BJ (cell line): ENCODE measurements around the gene NHP2. TPM values are rescaled to one million over a fixed set of nuclear protein-coding genes. Genes with fewer than 3 reads are reported as not detected.
A peak's percentile ranks its signal among the peaks of the same experiment; 100 is the strongest.

Experiments used
- CTCF ChIA-PET: fragments of 350-600 bp; formaldehyde crosslinking; extraction: SDS; loops from one replicate; lab custom pipeline; 2021; ENCODE audit warnings: antibody characterized with exemption, inconsistent platforms; lab: Yijun Ruan, JAX
- POLR2A ChIA-PET: fragments of 300-600 bp; sonication (Branson Sonifier 250); formaldehyde crosslinking; extraction: SDS; loops from one replicate; lab custom pipeline; 2021; ENCODE audit warnings: antibody characterized with exemption; lab: Charles Lee
- DNase-seq: peaks from one replicate; pipeline ENCODE4 v3.0.0-alpha.2; 2011; ENCODE audit warnings: low read depth
- H3K27me3 ChIP-seq: 2 replicates; pipeline ENCODE4 v1.6.0; 2011; ENCODE audit warnings: low read length; ENCODE audit not compliant: control insufficient read depth, insufficient read depth
- H3K36me3 ChIP-seq: 2 replicates; pipeline ENCODE4 v1.5.1; 2011; ENCODE audit warnings: low read length; ENCODE audit not compliant: control insufficient read depth, insufficient read depth
- H3K4me3 ChIP-seq: 2 replicates; pipeline ENCODE4 v1.5.1; 2011; ENCODE audit warnings: low read depth, mild to moderate bottlenecking, control low read depth, low read length
- CTCF ChIP-seq: IDR thresholded peaks from 2 replicates; pipeline ENCODE4 v1.5.1; 2011; ENCODE audit warnings: low read depth, mild to moderate bottlenecking, control low read depth, inconsistent platforms, low read length, moderate library complexity; ENCODE audit not compliant: insufficient read depth
- polyA minus RNA-seq: library from RNA; depleted of rRNA, polyadenylated mRNA; stranded (reverse); fragments of >200 nt; gene quantifications from 2 replicates; pipeline ENCODE4 v1.2.3, GENCODE V29; 2011; rRNA and poly(A)+ RNA removed
- polyA plus RNA-seq: library from polyadenylated mRNA; depleted of rRNA; stranded (reverse); fragments of >200 nt; gene quantifications from 2 replicates; pipeline ENCODE4 v1.2.3, GENCODE V29; 2011; rRNA removed

The NHP2 gene
- 101 and 131 TPM in 2 replicates for polyA plus RNA-seq
- 28.0 and 35.3 TPM in 2 replicates for polyA minus RNA-seq

- Histone ChIP-seq H3K4me3 (peak within 1 kb of the TSS; percentile 85), H3K36me3 (peaks cover 9% of the 10 kb centered on the region), H3K27me3 (no peaks in the 10 kb centered on the region)
- no peak for TF ChIP-seq CTCF
- CTCF ChIA-PET: interaction anchor here (0.7 to 11.4 kb wide), 5 partner anchors 9 to 78 kb away, joined by 3 to 80 read pairs (median 4); no protein-coding TSS in a partner anchor
- peak; percentile 89 for DNase-seq
- POLR2A ChIA-PET: interaction anchor here (0.5 to 0.9 kb wide), 3 partner anchors 16 to 614 kb away, joined by 3 to 13 read pairs (median 3); partner anchors contain the start of gene HNRNPAB
Measured at GRCh38 chr5:178153530-178154340, at the start of gene NHP2. Gene NHP2, minus strand, starts transcription at chr5:178153885. Its CDS starts 68 bp downstream, at chr5:178153817.

GRCh38 chr5:178202541-178202940, 48.9 kb upstream of the NHP2 start:
- CTCF ChIA-PET: interaction anchor here (0.9 kb wide), 1 partner anchor 18 kb away, joined by 3 read pairs; no protein-coding TSS in a partner anchor
- H3K4me3 ChIP-seq: no peak overlapping the region
- H3K36me3 ChIP-seq: peaks cover 3% of the 10 kb centered on the region
- H3K27me3 ChIP-seq: no peaks in the 10 kb centered on the region
- DNase-seq: no peak
- POLR2A ChIA-PET: no interaction called here
- TF ChIP-seq CTCF: no peak

- Histone ChIP-seq H3K36me3 (no peaks in the 10 kb centered on the region; the same call in none of the 2 replicates), H3K4me3 (no peak overlapping the region), H3K27me3 (no peaks in the 10 kb centered on the region)
- DNase-seq: no peak
- TF ChIP-seq CTCF: no peak
- ChIA-PET POLR2A (no interaction called here), CTCF (interaction anchor here (0.8 to 0.9 kb wide), 2 partner anchors 17 to 38 kb away, joined by 3 to 5 read pairs; no protein-coding TSS in a partner anchor)
Measured at GRCh38 chr5:178201927-178202235, 48.2 kb upstream of the NHP2 start.

GRCh38 chr5:178201221-178201926, 47.7 kb upstream of the NHP2 start:
- ChIA-PET CTCF (interaction anchor here (0.8 to 0.9 kb wide), 2 partner anchors 16 to 38 kb away, joined by 3 to 5 read pairs; no protein-coding TSS in a partner anchor), POLR2A (no interaction called here)
- no peak for TF ChIP-seq CTCF
- no peak overlapping the region for H3K4me3 ChIP-seq
- H3K27me3 ChIP-seq: no peaks in the 10 kb centered on the region
- no peaks in the 10 kb centered on the region for H3K36me3 ChIP-seq
- DNase-seq: no peak
